ENCODE results near the gene VENTX.

GRCh38 chr10:133215586-133215985, 22.1 kb upstream of the VENTX start:
- no peak for TF ChIP-seq POLR2A (IDR thresholded peaks at IDR 0.05)
- TF ChIP-seq CTCF (IDR thresholded peaks at IDR 0.05), result no peak

Data from body of pancreas (tissue), 4 donors.